NB4 (cell line): ENCODE data around the gene ITLN1.
A peak's percentile ranks its signal among the peaks of the same experiment; 100 is the strongest.

Experiments
- DNase-seq: peaks from one replicate; pipeline ENCODE4 v3.0.0; 2010; ENCODE audit warnings: low read depth
- H3K4me3 ChIP-seq: one replicate; pipeline ENCODE4 v1.5.1; 2011; ENCODE audit warnings: mild to moderate bottlenecking, low read depth, low read length, moderate library complexity
- MYC ChIP-seq: IDR thresholded peaks from 2 replicates; pipeline ENCODE4 v1.6.1; 2011; ENCODE audit warnings: low read depth, low read length
- POLR2A ChIP-seq: IDR thresholded peaks from 2 replicates; pipeline ENCODE4 v1.6.1; 2011; ENCODE audit warnings: mild to moderate bottlenecking; ENCODE audit not compliant: insufficient read length; ENCODE audit errors: extremely low read depth
- TF ChIP-seq, protein P1 (sequence below): IDR thresholded peaks from one replicate; pipeline ENCODE4 v1.5.1; 2012; ENCODE audit warnings: low read depth, low read length
- TF ChIP-seq, protein P2 (sequence below): IDR thresholded peaks from 2 replicates; pipeline ENCODE4 v1.6.1; 2011; ENCODE audit warnings: low read depth, low read length

Gene ITLN1

DNA sequence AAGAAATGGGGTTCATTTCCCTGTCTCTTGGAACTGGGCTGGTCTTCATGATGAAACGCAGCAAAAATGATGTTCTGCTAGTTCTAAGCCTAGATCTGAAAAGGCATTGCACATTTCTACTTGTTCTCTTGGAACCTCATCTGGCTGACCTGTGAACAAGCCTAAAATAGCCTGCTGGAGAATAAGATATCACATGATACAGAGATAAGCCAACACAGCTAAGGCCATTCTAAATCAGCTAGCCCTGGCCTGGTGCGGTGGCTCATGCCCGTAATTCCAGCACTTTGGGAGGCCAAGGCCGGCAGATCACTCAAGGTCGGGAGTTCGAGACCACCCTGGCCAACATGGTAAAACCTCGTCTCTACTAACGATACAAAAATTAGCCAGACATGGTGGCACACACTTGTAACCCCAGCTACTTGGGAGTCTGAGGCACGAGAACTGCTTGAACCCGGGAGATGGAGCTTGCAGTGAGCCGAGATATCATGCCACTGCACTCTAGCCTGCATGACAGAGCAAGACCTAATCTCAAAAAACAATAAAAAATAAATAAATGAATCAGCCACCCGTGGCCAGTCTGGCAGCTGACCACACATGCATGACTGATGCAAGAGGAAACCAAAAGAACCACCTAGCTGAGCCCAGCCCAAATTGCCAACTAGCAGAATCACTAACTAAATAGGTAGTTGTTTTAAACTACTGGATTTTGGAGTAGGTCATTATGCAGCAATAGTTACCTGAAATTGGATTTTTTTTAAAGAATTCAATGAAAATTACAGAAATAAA, 40.3 kb downstream of the ITLN1 start:
- H3K4me3 ChIP-seq, result no peak overlapping the region
- peak; percentile 62 for DNase-seq
- TF ChIP-seq, protein P1, sequence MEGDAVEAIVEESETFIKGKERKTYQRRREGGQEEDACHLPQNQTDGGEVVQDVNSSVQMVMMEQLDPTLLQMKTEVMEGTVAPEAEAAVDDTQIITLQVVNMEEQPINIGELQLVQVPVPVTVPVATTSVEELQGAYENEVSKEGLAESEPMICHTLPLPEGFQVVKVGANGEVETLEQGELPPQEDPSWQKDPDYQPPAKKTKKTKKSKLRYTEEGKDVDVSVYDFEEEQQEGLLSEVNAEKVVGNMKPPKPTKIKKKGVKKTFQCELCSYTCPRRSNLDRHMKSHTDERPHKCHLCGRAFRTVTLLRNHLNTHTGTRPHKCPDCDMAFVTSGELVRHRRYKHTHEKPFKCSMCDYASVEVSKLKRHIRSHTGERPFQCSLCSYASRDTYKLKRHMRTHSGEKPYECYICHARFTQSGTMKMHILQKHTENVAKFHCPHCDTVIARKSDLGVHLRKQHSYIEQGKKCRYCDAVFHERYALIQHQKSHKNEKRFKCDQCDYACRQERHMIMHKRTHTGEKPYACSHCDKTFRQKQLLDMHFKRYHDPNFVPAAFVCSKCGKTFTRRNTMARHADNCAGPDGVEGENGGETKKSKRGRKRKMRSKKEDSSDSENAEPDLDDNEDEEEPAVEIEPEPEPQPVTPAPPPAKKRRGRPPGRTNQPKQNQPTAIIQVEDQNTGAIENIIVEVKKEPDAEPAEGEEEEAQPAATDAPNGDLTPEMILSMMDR, result no peak
- TF ChIP-seq MYC (no peak), POLR2A (no peak)
- TF ChIP-seq, protein P2, sequence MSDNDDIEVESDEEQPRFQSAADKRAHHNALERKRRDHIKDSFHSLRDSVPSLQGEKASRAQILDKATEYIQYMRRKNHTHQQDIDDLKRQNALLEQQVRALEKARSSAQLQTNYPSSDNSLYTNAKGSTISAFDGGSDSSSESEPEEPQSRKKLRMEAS, result no peak

DNA sequence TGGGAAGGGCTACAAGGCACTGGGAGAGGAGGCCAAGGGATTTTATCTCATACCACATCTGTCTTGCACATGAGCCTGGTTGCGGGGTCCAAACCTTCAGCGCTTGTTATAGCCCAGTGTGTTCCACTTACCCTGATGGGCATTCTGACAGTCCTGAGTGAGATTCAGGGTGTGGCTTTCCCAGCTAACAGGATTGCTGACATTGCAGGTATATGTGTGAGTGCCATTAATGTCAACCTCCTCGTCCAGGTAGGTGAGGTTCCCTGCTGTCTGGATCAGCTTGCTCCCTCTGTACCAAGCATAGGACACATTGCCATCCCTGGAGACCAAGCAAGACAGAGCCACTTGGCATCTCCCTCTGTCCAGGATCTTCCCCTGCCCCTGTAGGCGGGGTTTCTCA, 43.9 kb downstream of the ITLN1 start:
- H3K4me3 ChIP-seq, result no peak overlapping the region
- no peak for TF ChIP-seq MYC
- TF ChIP-seq, protein P2, result no peak
- no peak for TF ChIP-seq POLR2A
- TF ChIP-seq, protein P1, result no peak
- no peak for DNase-seq

DNA sequence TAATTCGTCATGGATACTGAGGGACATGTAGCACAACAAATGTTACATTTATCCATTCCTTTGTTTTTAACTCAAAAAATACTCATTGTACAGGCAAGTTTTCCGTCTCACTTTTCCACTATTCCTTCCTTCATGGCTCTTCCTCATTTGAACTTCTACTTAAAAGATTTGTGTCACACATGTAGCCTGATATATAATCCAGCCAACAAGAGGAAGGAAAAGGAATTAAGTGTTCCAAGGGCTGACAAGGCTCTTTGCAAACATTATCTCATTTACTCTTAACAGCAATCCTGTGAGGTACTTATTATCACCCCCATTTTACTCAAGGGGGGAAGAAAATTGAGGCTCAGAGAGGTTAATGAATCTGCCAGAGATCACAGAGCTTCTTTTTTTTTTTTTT, 45.2 kb downstream of the ITLN1 start:
- TF ChIP-seq POLR2A, result no peak
- TF ChIP-seq, protein P2, result no peak
- no peak for TF ChIP-seq MYC
- TF ChIP-seq, protein P1, result no peak
- DNase-seq, result no peak
- no peak overlapping the region for H3K4me3 ChIP-seq

DNA sequence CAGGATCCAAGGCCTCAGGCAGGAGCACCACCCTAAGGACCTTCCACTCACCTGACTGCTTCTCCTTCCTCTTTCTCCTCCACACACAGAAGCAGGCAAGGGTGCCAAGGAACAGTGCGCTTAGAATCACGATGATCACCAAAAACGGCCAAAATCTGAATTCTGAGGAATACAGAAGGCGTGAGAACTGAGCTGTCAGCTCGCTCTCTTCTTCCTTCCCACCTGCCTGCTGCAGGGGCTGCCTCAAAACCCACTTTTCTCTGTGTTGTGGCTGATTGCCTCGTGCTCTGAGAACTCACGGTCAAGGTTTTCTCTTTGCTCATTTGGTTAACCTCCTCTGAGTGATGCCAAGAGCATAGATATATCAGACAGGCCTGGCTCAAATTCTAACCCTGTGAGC, 46.1 kb downstream of the ITLN1 start:
- no peak overlapping the region for H3K4me3 ChIP-seq
- TF ChIP-seq MYC (no peak), POLR2A (no peak)
- TF ChIP-seq, protein P1, result no peak
- TF ChIP-seq, protein P2, result no peak
- DNase-seq, result no peak

DNA sequence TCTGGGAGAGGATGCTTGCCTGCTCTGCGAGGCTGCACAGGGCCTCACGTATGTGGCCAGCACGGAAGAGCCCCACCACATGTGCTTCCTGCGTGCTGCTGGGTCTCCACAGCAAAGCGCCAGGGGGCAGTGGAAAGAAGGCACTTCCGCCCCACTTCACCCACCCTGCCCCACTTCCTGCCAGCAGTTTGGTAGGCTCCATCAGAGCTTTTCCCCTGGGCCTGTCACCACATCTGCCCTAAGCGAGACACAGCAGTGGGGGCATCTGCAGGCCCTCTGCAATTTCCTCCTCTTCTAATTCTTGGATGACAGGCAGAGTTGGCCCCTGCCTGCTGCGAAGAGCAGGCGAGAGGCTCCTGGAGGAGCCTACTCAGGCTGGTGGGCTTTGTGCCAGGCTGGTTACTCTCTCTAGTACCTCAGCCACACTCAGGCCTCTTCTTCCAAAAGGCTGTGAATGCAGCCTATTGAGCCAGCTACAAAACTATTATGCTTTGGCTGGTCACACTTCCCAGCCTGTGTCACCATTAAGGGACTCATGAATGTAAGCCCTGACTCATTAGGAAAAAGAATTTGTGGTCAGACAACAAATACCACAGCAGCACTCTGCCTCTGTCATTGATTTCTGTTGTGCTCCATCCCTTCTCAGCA, 47.3 kb downstream of the ITLN1 start:
- H3K4me3 ChIP-seq, result no peak overlapping the region
- TF ChIP-seq MYC (peak; percentile 95), POLR2A (peak; percentile 18)
- TF ChIP-seq, protein P1, result peak; percentile 50
- TF ChIP-seq, protein P2, result peak; percentile 96
- peak; percentile 97 for DNase-seq
